HL-60 (cell line): ENCODE data around the gene FBXL17.

ENCODE experiments used
- CTCF ChIP-seq: IDR thresholded peaks from one replicate; pipeline ENCODE4 v1.5.1; 2011; ENCODE audit warnings: low read length, control low read depth, inconsistent platforms; ENCODE audit not compliant: insufficient read depth
- GABPA ChIP-seq: IDR thresholded peaks from 2 replicates; pipeline ENCODE4 v1.6.1; 2012; ENCODE audit warnings: low read depth
- POLR2AphosphoS5 ChIP-seq: IDR thresholded peaks from 2 replicates; pipeline ENCODE4 v1.6.1; 2012; ENCODE audit warnings: low read depth
- SPI1 ChIP-seq: IDR thresholded peaks from 2 replicates; pipeline ENCODE4 v1.6.1; 2012; ENCODE audit warnings: low read depth, mild to moderate bottlenecking, borderline replicate concordance
- TF ChIP-seq, protein P1 (sequence below): IDR thresholded peaks from 2 replicates; pipeline ENCODE4 v1.6.1; 2012; ENCODE audit warnings: low read depth; ENCODE audit not compliant: insufficient replicate concordance

GRCh38 chr5:108060340-108060739 is 321.6 kb downstream of the FBXL17 start:
- TF ChIP-seq CTCF (no peak), POLR2AphosphoS5 (no peak), GABPA (no peak), SPI1 (no peak)
- TF ChIP-seq, protein P1, sequence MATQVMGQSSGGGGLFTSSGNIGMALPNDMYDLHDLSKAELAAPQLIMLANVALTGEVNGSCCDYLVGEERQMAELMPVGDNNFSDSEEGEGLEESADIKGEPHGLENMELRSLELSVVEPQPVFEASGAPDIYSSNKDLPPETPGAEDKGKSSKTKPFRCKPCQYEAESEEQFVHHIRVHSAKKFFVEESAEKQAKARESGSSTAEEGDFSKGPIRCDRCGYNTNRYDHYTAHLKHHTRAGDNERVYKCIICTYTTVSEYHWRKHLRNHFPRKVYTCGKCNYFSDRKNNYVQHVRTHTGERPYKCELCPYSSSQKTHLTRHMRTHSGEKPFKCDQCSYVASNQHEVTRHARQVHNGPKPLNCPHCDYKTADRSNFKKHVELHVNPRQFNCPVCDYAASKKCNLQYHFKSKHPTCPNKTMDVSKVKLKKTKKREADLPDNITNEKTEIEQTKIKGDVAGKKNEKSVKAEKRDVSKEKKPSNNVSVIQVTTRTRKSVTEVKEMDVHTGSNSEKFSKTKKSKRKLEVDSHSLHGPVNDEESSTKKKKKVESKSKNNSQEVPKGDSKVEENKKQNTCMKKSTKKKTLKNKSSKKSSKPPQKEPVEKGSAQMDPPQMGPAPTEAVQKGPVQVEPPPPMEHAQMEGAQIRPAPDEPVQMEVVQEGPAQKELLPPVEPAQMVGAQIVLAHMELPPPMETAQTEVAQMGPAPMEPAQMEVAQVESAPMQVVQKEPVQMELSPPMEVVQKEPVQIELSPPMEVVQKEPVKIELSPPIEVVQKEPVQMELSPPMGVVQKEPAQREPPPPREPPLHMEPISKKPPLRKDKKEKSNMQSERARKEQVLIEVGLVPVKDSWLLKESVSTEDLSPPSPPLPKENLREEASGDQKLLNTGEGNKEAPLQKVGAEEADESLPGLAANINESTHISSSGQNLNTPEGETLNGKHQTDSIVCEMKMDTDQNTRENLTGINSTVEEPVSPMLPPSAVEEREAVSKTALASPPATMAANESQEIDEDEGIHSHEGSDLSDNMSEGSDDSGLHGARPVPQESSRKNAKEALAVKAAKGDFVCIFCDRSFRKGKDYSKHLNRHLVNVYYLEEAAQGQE, result no peak
